ENCODE results near the gene LAMB4. TPM values are rescaled to one million over a fixed set of nuclear protein-coding genes. Genes with fewer than 3 reads are reported as not detected.

Gene LAMB4
- total and polyA plus RNA-seq, 2 of the 8 experiments (the other 6 are each of a cell fraction or from before 2014, with no cell fraction given), result not detected

DNA sequence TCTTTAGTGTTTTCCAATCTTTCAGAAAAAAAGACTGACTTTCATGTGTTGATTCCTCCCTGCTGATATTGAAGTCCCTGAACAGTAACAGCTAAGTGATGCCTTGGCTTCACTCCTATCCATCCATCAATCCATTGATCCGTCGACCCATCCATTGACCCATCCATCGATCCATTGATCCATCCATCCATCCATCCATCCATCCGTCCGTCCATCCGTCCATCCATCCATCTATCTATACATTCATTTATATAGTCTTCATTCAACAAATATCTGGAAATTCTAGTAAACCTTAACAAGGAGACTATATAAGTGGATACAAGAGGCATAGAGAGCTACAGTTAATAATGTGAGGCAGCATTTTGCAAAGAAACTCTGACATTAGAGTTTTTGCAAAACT is 105.6 kb downstream of the LAMB4 start:
- Histone ChIP-seq H3K23me2 (ENCODE audit: low read depth, low read length) (no peaks in the 10 kb centered on the region), H3K4me3 (ENCODE audit: extremely low read depth in 1 of 4, insufficient read depth in 2 of 4, low read depth in 3 of 4, low read length in 4 of 4) (no peak overlapping the region), H3K18ac (ENCODE audit: extremely low read depth, low read length) (no peak overlapping the region), H2BK20ac (ENCODE audit: low read length) (no peak overlapping the region), H3K14ac (ENCODE audit: insufficient read length) (no peak overlapping the region), H3K9me3 (ENCODE audit: insufficient read depth in 2 of 2, low read depth in 1 of 2, low read length in 1 of 2) (no peaks in the 10 kb centered on the region), H4K8ac (ENCODE audit: extremely low read depth, insufficient read depth, low read length) (no peak overlapping the region), H3K36me3 (ENCODE audit: control insufficient read depth in 2 of 4, insufficient read depth in 4 of 4, low read length in 3 of 4) (no peaks in the 10 kb centered on the region), H3K79me1 (ENCODE audit: low read depth, low read length) (no peaks in the 10 kb centered on the region), H4K5ac (ENCODE audit: insufficient read length, low read depth, low read length) (no peak overlapping the region), H2BK120ac (replicated peaks; ENCODE audit: low read depth, low read length) (no peak overlapping the region), H3K4me2 (ENCODE audit: insufficient read depth in 1 of 2, low read depth in 2 of 2, low read length in 2 of 2) (no peak overlapping the region), H2BK15ac (ENCODE audit: low read length) (no peak overlapping the region), H3K27ac (ENCODE audit: low read depth, low read length) (no peak overlapping the region), H3K4ac (replicated peaks; ENCODE audit: insufficient read length, low read depth, low read length) (no peak overlapping the region), H3K9ac (replicated peaks in 1 of 4; ENCODE audit: extremely low read depth in 1 of 4, low read depth in 3 of 4, low read length in 3 of 4) (no peak overlapping the region), H4K91ac (replicated peaks; ENCODE audit: insufficient read length, low read length) (no peak overlapping the region), H2AK5ac (ENCODE audit: low read depth, low read length) (no peak overlapping the region), H3K79me2 (ENCODE audit: control insufficient read depth in 1 of 2, insufficient read depth in 2 of 2, low read length in 2 of 2) (no peaks in the 10 kb centered on the region), H3K4me1 (replicated peaks in 1 of 4; ENCODE audit: control insufficient read depth in 3 of 4, insufficient read depth in 4 of 4, low read length in 3 of 4) (no peaks in the 10 kb centered on the region), H3K23ac (ENCODE audit: insufficient read length) (no peak overlapping the region), H3K27me3 (replicated peaks in 1 of 4; ENCODE audit: control insufficient read depth in 3 of 4, extremely low read depth in 1 of 4, insufficient read depth in 3 of 4, low read length in 3 of 4) (no peaks in the 10 kb centered on the region), H2BK12ac (ENCODE audit: low read depth, low read length) (no peak overlapping the region), H4K20me1 (replicated peaks in 1 of 2; ENCODE audit: control insufficient read depth in 1 of 2, insufficient read depth in 2 of 2, low read length in 2 of 2) (no peaks in the 10 kb centered on the region), H2AFZ (ENCODE audit: low read length) (no peak overlapping the region), H3K56ac (replicated peaks; ENCODE audit: insufficient read length, low read depth, low read length) (no peak overlapping the region), H2BK5ac (ENCODE audit: low read depth, low read length) (no peak overlapping the region)
- ChIA-PET POLR2A (ENCODE audit: partially characterized antibody) (interaction anchor here (0.6 to 1.4 kb wide), 2 partner anchors 17 to 272 kb away, joined by 3 read pairs; no protein-coding TSS in a partner anchor), CTCF (ENCODE audit: partially characterized antibody) (interaction anchor here (0.7 to 1.8 kb wide), 6 partner anchors 13 to 359 kb away, joined by 3 to 5 read pairs (median 3); no protein-coding TSS in a partner anchor)
- FAIRE-seq, result no peak
- TF ChIP-seq CEBPB (IDR thresholded peaks at IDR 0.05; ENCODE audit: low read depth, low read length) (no peak), TBP (IDR thresholded peaks at IDR 0.05; ENCODE audit: low read depth, low read length) (no peak), CHD1 (IDR thresholded peaks at IDR 0.05; ENCODE audit: low read depth, low read length) (no peak), SP1 (IDR thresholded peaks at IDR 0.05; ENCODE audit: low read depth, low read length) (no peak), CBX5 (IDR thresholded peaks at IDR 0.05; ENCODE audit: low read depth, low read length) (no peak), KDM5A (IDR thresholded peaks at IDR 0.05; ENCODE audit: low read length) (no peak), NRF1 (IDR thresholded peaks at IDR 0.05; ENCODE audit: low read depth, low read length) (no peak), HDAC6 (IDR thresholded peaks at IDR 0.05; ENCODE audit: low read depth, low read length) (no peak), YY1 (IDR thresholded peaks at IDR 0.05; ENCODE audit: low read depth, low read length) (no peak), RNF2 (IDR thresholded peaks at IDR 0.05; ENCODE audit: borderline replicate concordance, low read depth, low read length, missing control alignments, poor library complexity, severe bottlenecking) (no peak), RXRA (IDR thresholded peaks at IDR 0.05; ENCODE audit: insufficient read depth, low read depth, low read length) (no peak), CHD2 (IDR thresholded peaks at IDR 0.05; ENCODE audit: low read length) (no peak), RBBP5 (IDR thresholded peaks at IDR 0.05; ENCODE audit: borderline replicate concordance, low read depth, low read length) (no peak), POLR2AphosphoS5 (IDR thresholded peaks at IDR 0.05; ENCODE audit: low read depth, low read length) (no peak), ASH2L (IDR thresholded peaks at IDR 0.05; ENCODE audit: low read length) (no peak)
- DNase-seq (ENCODE audit: low read depth in 1 of 2, low spot score in 2 of 2), result no peak
- WGBS, 2 experiments (ENCODE audit: extremely low coverage in 1 of 2, insufficient coverage in 1 of 2, insufficient read length in 1 of 2, insufficient replicate concordance in 2 of 2, low coverage in 1 of 2, low lambda C conversion rate in 2 of 2, missing lambda C conversion rate in 1 of 2), result 95 to 100% methylated on average over 3 to 6 of the region's 6 CpGs

Data from H1 (cell line).